GM04503 (cell line): Measurements from ENCODE around the gene CFAP410.
"Not testable (repeated sequence)": the region's sequence is repeated elsewhere in the genome, so short reads cannot be mapped to it uniquely, and the experiment has no call there.

ENCODE experiments used
- DNase-seq: peaks from one replicate; pipeline ENCODE4 v3.0.0-alpha.2; 2012; ENCODE audit warnings: low read depth

CFAP410 gene

GRCh38 chr21:44316277-44316900, 22.8 kb downstream of the CFAP410 start:
- no peak for DNase-seq

GRCh38 chr21:44315691-44316203, 23.4 kb downstream of the CFAP410 start:
- DNase-seq: no peak

- no peak for DNase-seq
Observed at GRCh38 chr21:44314561-44314960, 24.6 kb downstream of the CFAP410 start.

GRCh38 chr21:44314128-44314527, 25.1 kb downstream of the CFAP410 start:
- DNase-seq: no peak

- no peak for DNase-seq
Observed at GRCh38 chr21:44313451-44313850, 25.7 kb downstream of the CFAP410 start.

- DNase-seq: no peak
Observed at GRCh38 chr21:44312716-44313115, 26.5 kb downstream of the CFAP410 start.

GRCh38 chr21:44312089-44312488, 27.1 kb downstream of the CFAP410 start:
- no peak for DNase-seq

- no peak for DNase-seq
Observed at GRCh38 chr21:44310628-44311507, 28.3 kb downstream of the CFAP410 start.

GRCh38 chr21:44306936-44307704, 32.1 kb downstream of the CFAP410 start:
- DNase-seq: no peak

GRCh38 chr21:44305691-44306090, 33.5 kb downstream of the CFAP410 start:
- DNase-seq: no peak

- DNase-seq: no peak
Observed at GRCh38 chr21:44304877-44305293, 34.3 kb downstream of the CFAP410 start.

GRCh38 chr21:44304011-44304616, 35.1 kb downstream of the CFAP410 start:
- DNase-seq: no peak

GRCh38 chr21:44303490-44303981, 35.7 kb downstream of the CFAP410 start:
- no peak for DNase-seq

- DNase-seq: not testable (repeated sequence)
Observed at GRCh38 chr21:44302573-44303401, 36.4 kb downstream of the CFAP410 start.

GRCh38 chr21:44301961-44302406, 37.2 kb downstream of the CFAP410 start:
- no peak for DNase-seq

GRCh38 chr21:44301141-44301540, 38.0 kb downstream of the CFAP410 start:
- no peak for DNase-seq

GRCh38 chr21:44300262-44300959, 38.8 kb downstream of the CFAP410 start:
- no peak for DNase-seq

GRCh38 chr21:44299458-44300261, 39.5 kb downstream of the CFAP410 start, which contains the start of gene PFKL:
Gene PFKL (plus strand): TSS chr21:44300053. CDS start chr21:44300106, 53 bp downstream.
- no peak for DNase-seq

- no peak for DNase-seq
Observed at GRCh38 chr21:44299085-44299457, 40.1 kb downstream of the CFAP410 start.
